Measurements from ENCODE around the gene MS4A6E. TPM values are rescaled to one million over a fixed set of nuclear protein-coding genes. Genes with fewer than 3 reads are reported as not detected.

Gene MS4A6E
- total and polyA plus RNA-seq, 2 donors (not counting 1 experiment from before 2014, with no cell fraction given) = not detected

GRCh38 chr11:60321051-60321450, 6.0 kb upstream of the MS4A6E start:
- POLR2A ChIA-PET = no interaction called here

GRCh38 chr11:60328460-60328859, 1.4 kb downstream of the MS4A6E start:
- H3K4me3 Mint-ChIP-seq = no peak overlapping the region
- H3K9ac ChIP-seq (ENCODE audit: low read length) = no peak overlapping the region
- H4K20me1 ChIP-seq (ENCODE audit: control insufficient read depth, insufficient read depth, low read length, poor library complexity, severe bottlenecking) = no peaks in the 10 kb centered on the region
- H3K27ac ChIP-seq (ENCODE audit: low read length in 2 of 2) = no peak overlapping the region
- peaks cover 0 to 9% (median 0%) of the 10 kb centered on the region in 3 donors for H3K9me3 ChIP-seq (ENCODE audit: control extremely low read depth in 1 of 3, control insufficient read depth in 2 of 3, insufficient read depth in 1 of 3, low read length in 2 of 3)
- H3K9me3 Mint-ChIP-seq (ENCODE audit: insufficient read depth) = peaks cover 12% of the 10 kb centered on the region
- no peak overlapping the region for H3K27ac Mint-ChIP-seq
- H3K79me2 ChIP-seq (ENCODE audit: control insufficient read depth, insufficient read depth, low read length) = no peaks in the 10 kb centered on the region
- no peaks in the 10 kb centered on the region for H3K27me3 Mint-ChIP-seq
- TF ChIP-seq, protein P1, sequence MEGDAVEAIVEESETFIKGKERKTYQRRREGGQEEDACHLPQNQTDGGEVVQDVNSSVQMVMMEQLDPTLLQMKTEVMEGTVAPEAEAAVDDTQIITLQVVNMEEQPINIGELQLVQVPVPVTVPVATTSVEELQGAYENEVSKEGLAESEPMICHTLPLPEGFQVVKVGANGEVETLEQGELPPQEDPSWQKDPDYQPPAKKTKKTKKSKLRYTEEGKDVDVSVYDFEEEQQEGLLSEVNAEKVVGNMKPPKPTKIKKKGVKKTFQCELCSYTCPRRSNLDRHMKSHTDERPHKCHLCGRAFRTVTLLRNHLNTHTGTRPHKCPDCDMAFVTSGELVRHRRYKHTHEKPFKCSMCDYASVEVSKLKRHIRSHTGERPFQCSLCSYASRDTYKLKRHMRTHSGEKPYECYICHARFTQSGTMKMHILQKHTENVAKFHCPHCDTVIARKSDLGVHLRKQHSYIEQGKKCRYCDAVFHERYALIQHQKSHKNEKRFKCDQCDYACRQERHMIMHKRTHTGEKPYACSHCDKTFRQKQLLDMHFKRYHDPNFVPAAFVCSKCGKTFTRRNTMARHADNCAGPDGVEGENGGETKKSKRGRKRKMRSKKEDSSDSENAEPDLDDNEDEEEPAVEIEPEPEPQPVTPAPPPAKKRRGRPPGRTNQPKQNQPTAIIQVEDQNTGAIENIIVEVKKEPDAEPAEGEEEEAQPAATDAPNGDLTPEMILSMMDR (IDR thresholded peaks at IDR 0.05) = no peak
- no peak for TF ChIP-seq EZH2 (IDR thresholded peaks at IDR 0.05; ENCODE audit: borderline replicate concordance, insufficient read depth, low read depth, low read length, poor library complexity, severe bottlenecking)
- POLR2A ChIA-PET = no interaction called here
- no peak overlapping the region for H3K4me3 ChIP-seq (ENCODE audit: control extremely low read depth in 1 of 5, extremely low read depth in 1 of 5, insufficient read depth in 1 of 5, low read depth in 2 of 5, low read length in 4 of 5)
- intact Hi-C loops (cut with micrococcal nuclease) = no loop called here
- no peaks in the 10 kb centered on the region for H3K27me3 ChIP-seq (replicated peaks in 1 of 4; ENCODE audit: control extremely low read depth in 1 of 4, control insufficient read depth in 3 of 4, insufficient read depth in 4 of 4, low read length in 3 of 4)
- no peak for ATAC-seq (ENCODE audit: low read depth)
- H3K36me3 ChIP-seq (replicated peaks in 1 of 2; ENCODE audit: control extremely low read depth in 1 of 2, control insufficient read depth in 1 of 2, extremely low read depth in 1 of 2, insufficient read depth in 2 of 2, low read length in 1 of 2) = no peaks in the 10 kb centered on the region
- no peak overlapping the region for H3K4me2 ChIP-seq (replicated peaks; ENCODE audit: low read depth, low read length, poor library complexity, severe bottlenecking)
- no peak overlapping the region for H2AFZ ChIP-seq (ENCODE audit: insufficient read depth, low read depth, low read length, poor library complexity, severe bottlenecking)
- DNase-seq = no peak
- no peaks in the 10 kb centered on the region for H3K4me1 Mint-ChIP-seq
- CTCF ChIA-PET = interaction anchor here (1.5 kb wide), 1 partner anchor 14 kb away, joined by 4 read pairs; no protein-coding TSS in a partner anchor
- no peaks in the 10 kb centered on the region for H3K4me1 ChIP-seq (ENCODE audit: control insufficient read depth in 2 of 2, insufficient read depth in 2 of 2, low read length in 2 of 2)

More at GRCh38 chr11:60321051-60321450, 6.0 kb upstream of the MS4A6E start:
- H3K36me3 ChIP-seq (replicated peaks in 1 of 2; ENCODE audit: control extremely low read depth in 1 of 2, control insufficient read depth in 1 of 2, extremely low read depth in 1 of 2, insufficient read depth in 2 of 2, low read length in 1 of 2) = no peaks in the 10 kb centered on the region
- peaks cover 0 to 11% (median 0%) of the 10 kb centered on the region in 4 experiments for H3K27me3 ChIP-seq (replicated peaks in 1 of 4; ENCODE audit: control extremely low read depth in 1 of 4, control insufficient read depth in 3 of 4, insufficient read depth in 4 of 4, low read length in 3 of 4)
- Mint-ChIP-seq H3K9me3 (ENCODE audit: insufficient read depth) (peaks cover 21% of the 10 kb centered on the region), H3K4me3 (no peak overlapping the region), H3K4me1 (no peaks in the 10 kb centered on the region), H3K27ac (no peak overlapping the region), H3K27me3 (no peaks in the 10 kb centered on the region)
- DNase-seq (no peak), ATAC-seq (ENCODE audit: low read depth) (no peak)
- no peak overlapping the region for H3K4me2 ChIP-seq (replicated peaks; ENCODE audit: low read depth, low read length, poor library complexity, severe bottlenecking)
- H3K9me3 ChIP-seq (ENCODE audit: control extremely low read depth in 1 of 3, control insufficient read depth in 2 of 3, insufficient read depth in 1 of 3, low read length in 2 of 3) = peaks cover 2 to 18% (median 11%) of the 10 kb centered on the region in 3 donors
- H3K4me1 ChIP-seq (ENCODE audit: control insufficient read depth in 2 of 2, insufficient read depth in 2 of 2, low read length in 2 of 2) = no peaks in the 10 kb centered on the region
- TF ChIP-seq, protein P1 (IDR thresholded peaks at IDR 0.05) = no peak
- TF ChIP-seq EZH2 (IDR thresholded peaks at IDR 0.05; ENCODE audit: borderline replicate concordance, insufficient read depth, low read depth, low read length, poor library complexity, severe bottlenecking) = no peak
- CTCF ChIA-PET = interaction anchor here (1.1 to 1.5 kb wide), 2 partner anchors 25 to 28 kb away, joined by 3 read pairs; no protein-coding TSS in a partner anchor
- H3K4me3 ChIP-seq (ENCODE audit: control extremely low read depth in 1 of 5, extremely low read depth in 1 of 5, insufficient read depth in 1 of 5, low read depth in 2 of 5, low read length in 4 of 5) = no peak overlapping the region
- no peak overlapping the region for H3K9ac ChIP-seq (ENCODE audit: low read length)
- intact Hi-C loops (cut with micrococcal nuclease) = no loop called here
- H3K27ac ChIP-seq (ENCODE audit: low read length in 2 of 2) = no peak overlapping the region
- no peak overlapping the region for H2AFZ ChIP-seq (ENCODE audit: insufficient read depth, low read depth, low read length, poor library complexity, severe bottlenecking)
- no peaks in the 10 kb centered on the region for H4K20me1 ChIP-seq (ENCODE audit: control insufficient read depth, insufficient read depth, low read length, poor library complexity, severe bottlenecking)
- no peaks in the 10 kb centered on the region for H3K79me2 ChIP-seq (ENCODE audit: control insufficient read depth, insufficient read depth, low read length)

Data from B cell (primary cell).